ENCODE data around the gene SRL. TPM values are rescaled to one million over a fixed set of nuclear protein-coding genes. Genes with fewer than 3 reads are reported as not detected.

SRL gene
- total RNA-seq, 4 donors from 2014 or later, result 0.67 to 1.1 (median 0.84) TPM

GRCh38 chr16:4190086-4190485, 51.8 kb downstream of the SRL start:
- Histone ChIP-seq H3K4me3 (replicated peaks in 1 of 3) (no peak overlapping the region), H3K36me3 (no peaks in the 10 kb centered on the region), H3K4me1 (peaks cover 0 to 6% of the 10 kb centered on the region in 2 donors), H3K27me3 (no peaks in the 10 kb centered on the region), H3K27ac (no peak overlapping the region), H3K9me3 (no peaks in the 10 kb centered on the region)
- TF ChIP-seq, protein P1, sequence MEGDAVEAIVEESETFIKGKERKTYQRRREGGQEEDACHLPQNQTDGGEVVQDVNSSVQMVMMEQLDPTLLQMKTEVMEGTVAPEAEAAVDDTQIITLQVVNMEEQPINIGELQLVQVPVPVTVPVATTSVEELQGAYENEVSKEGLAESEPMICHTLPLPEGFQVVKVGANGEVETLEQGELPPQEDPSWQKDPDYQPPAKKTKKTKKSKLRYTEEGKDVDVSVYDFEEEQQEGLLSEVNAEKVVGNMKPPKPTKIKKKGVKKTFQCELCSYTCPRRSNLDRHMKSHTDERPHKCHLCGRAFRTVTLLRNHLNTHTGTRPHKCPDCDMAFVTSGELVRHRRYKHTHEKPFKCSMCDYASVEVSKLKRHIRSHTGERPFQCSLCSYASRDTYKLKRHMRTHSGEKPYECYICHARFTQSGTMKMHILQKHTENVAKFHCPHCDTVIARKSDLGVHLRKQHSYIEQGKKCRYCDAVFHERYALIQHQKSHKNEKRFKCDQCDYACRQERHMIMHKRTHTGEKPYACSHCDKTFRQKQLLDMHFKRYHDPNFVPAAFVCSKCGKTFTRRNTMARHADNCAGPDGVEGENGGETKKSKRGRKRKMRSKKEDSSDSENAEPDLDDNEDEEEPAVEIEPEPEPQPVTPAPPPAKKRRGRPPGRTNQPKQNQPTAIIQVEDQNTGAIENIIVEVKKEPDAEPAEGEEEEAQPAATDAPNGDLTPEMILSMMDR (IDR thresholded peaks at IDR 0.05), result no peak
- TF ChIP-seq POLR2A (IDR thresholded peaks at IDR 0.05), result no peak
- WGBS, 2 donors, result 74 to 85% methylated on average over 6 to 7 of the region's 9 CpGs
- no peak for DNase-seq
- intact Hi-C loops (cut with DNase I), result no loop called here

DNA sequence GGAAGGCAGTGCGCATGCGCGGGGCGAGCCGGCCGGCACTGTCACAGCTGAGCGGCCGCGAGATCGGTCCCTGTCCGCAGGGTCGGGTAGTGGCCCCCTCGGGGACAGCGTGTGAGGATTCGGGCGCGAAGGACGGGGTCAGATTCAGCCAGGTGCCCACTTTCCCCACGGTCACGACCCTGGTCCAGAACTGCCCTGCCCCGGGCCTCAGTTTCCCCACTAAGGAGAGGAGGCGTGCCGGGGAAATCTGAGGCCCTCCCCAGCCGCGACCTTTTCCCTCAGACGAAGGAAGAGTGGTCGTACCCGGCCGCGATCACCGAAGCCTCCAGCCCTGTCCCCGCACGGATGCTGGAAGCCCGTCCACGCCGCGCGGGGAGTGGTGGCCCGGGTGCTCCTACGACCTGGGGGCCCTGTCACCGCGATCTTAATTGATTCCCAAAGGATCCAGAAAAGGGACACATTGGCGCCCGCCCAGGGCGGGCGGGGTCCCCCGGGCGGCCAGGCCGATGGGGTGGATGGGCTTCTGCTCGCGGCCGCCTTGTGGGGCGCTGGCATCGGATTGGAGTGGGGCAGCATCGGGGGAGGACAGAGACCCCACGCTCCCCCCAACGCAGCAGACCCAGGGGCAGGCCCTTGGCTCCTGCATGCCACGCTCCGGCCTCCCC, 57.7 kb downstream of the SRL start:
- no peaks in the 10 kb centered on the region for H3K27me3 ChIP-seq
- H3K4me1 ChIP-seq, result peaks cover 5 to 10% of the 10 kb centered on the region in 2 donors
- H3K36me3 ChIP-seq, result no peaks in the 10 kb centered on the region
- 9 to 11% methylated on average over 18 to 28 of the region's 59 CpGs for WGBS, 2 donors
- peak overlapping the region in 2 of 3 donors; percentile 99 to 100 for H3K27ac ChIP-seq
- peak; percentile 14 for DNase-seq
- intact Hi-C loops (cut with DNase I), result no loop called here
- peak overlapping the region in 2 of 3 donors; percentile 48 to 62 for H3K4me3 ChIP-seq (replicated peaks in 1 of 3)
- TF ChIP-seq POLR2A (IDR thresholded peaks at IDR 0.05), result no peak
- TF ChIP-seq, protein P1 (IDR thresholded peaks at IDR 0.05), result no peak
- H3K9me3 ChIP-seq, result no peaks in the 10 kb centered on the region

GRCh38 chr16:4183237-4184037, 58.4 kb downstream of the SRL start:
- no peaks in the 10 kb centered on the region for H3K9me3 ChIP-seq
- TF ChIP-seq, protein P1 (IDR thresholded peaks at IDR 0.05), result peak in 2 of 6 experiments; percentile 3 to 8
- TF ChIP-seq POLR2A (IDR thresholded peaks at IDR 0.05), result peak; percentile 4 to 86
- peak; percentile 94 to 95 for DNase-seq
- peak overlapping the region; percentile 46 to 75 (median 62) for H3K4me3 ChIP-seq (replicated peaks in 1 of 3)
- intact Hi-C loops (cut with DNase I), result no loop called here
- H3K4me1 ChIP-seq, result peaks cover 5 to 10% of the 10 kb centered on the region in 2 donors
- no peaks in the 10 kb centered on the region for H3K36me3 ChIP-seq
- 2 to 3% methylated on average over 6 to 14 of the region's 85 CpGs for WGBS, 2 donors
- H3K27me3 ChIP-seq, result no peaks in the 10 kb centered on the region
- H3K27ac ChIP-seq, result peak overlapping the region; percentile 99 to 100 (median 100)

- Histone ChIP-seq H3K9me3 (no peaks in the 10 kb centered on the region), H3K27ac (peak overlapping the region; percentile 99 to 100 (median 100)), H3K27me3 (no peaks in the 10 kb centered on the region), H3K4me3 (replicated peaks in 1 of 3) (peak overlapping the region in 1 of 3 donors; percentile 62), H3K4me1 (peaks cover 5 to 10% of the 10 kb centered on the region in 2 donors), H3K36me3 (no peaks in the 10 kb centered on the region)
- TF ChIP-seq, protein P1 (IDR thresholded peaks at IDR 0.05), result no peak
- no peak for TF ChIP-seq POLR2A (IDR thresholded peaks at IDR 0.05)
- no peak for DNase-seq
- WGBS, 2 donors, result 92 to 93% methylated on average over 23 of the region's 23 CpGs
- intact Hi-C loops (cut with DNase I), result no loop called here
Measured at GRCh38 chr16:4182581-4183236, 59.2 kb downstream of the SRL start.
